MM.1S (cell line): ENCODE results near the gene TMEM182.

Experiments used
- DNase-seq: peaks from one replicate; pipeline ENCODE4 v3.0.0-alpha.2; 2015
- H2AFZ ChIP-seq: fragments of 300-600 bp; sonication (generic); 2 replicates; pipeline ENCODE4 v1.6.0; 2016; ENCODE audit warnings: antibody characterized with exemption, low read length
- H3F3A ChIP-seq: fragments of 300-600 bp; sonication (generic); 2 replicates; pipeline ENCODE4 v1.6.1; 2016; ENCODE audit warnings: mild to moderate bottlenecking, antibody characterized with exemption, low read length, moderate library complexity, mixed read lengths; ENCODE audit not compliant: insufficient read depth
- H3K27ac ChIP-seq: fragments of 300-600 bp; sonication (generic); 2 replicates; pipeline ENCODE4 v1.5.1; 2016; ENCODE audit warnings: mild to moderate bottlenecking, low read length
- H3K27me3 ChIP-seq: fragments of 300-600 bp; sonication (generic); replicated peaks from 2 replicates; pipeline ENCODE4 v1.6.0; 2016; ENCODE audit warnings: low read length; ENCODE audit not compliant: insufficient read depth
- H3K36me3 ChIP-seq: fragments of 300-600 bp; sonication (generic); replicated peaks from 2 replicates; pipeline ENCODE4 v1.6.1; 2016; ENCODE audit warnings: mild to moderate bottlenecking, low read length, mixed read lengths; ENCODE audit not compliant: insufficient read depth
- H3K4me1 ChIP-seq: fragments of 300-600 bp; sonication (generic); 2 replicates; pipeline ENCODE4 v1.6.1; 2016; ENCODE audit warnings: low read length, mixed read lengths
- H3K4me2 ChIP-seq: fragments of 300-600 bp; sonication (generic); 2 replicates; pipeline ENCODE4 v1.6.0; 2016; ENCODE audit warnings: low read depth, low read length
- H3K4me3 ChIP-seq: fragments of 300-600 bp; sonication (generic); 2 replicates; pipeline ENCODE4 v1.5.1; 2016; ENCODE audit warnings: low read length, mixed read lengths
- H3K79me2 ChIP-seq: fragments of 300-600 bp; sonication (generic); 2 replicates; pipeline ENCODE4 v1.6.1; 2016; ENCODE audit warnings: mixed run types, low read length, mixed read lengths
- H3K9ac ChIP-seq: fragments of 300-600 bp; sonication (generic); 2 replicates; pipeline ENCODE4 v1.6.1; 2016; ENCODE audit warnings: low read length, mixed read lengths
- H3K9me2 ChIP-seq: fragments of 300-600 bp; sonication (generic); replicated peaks from 2 replicates; pipeline ENCODE4 v1.6.1; 2016; ENCODE audit warnings: mild to moderate bottlenecking, low read length, mixed read lengths; ENCODE audit not compliant: insufficient read depth
- H3K9me3 ChIP-seq: fragments of 300-600 bp; sonication (generic); replicated peaks from 2 replicates; pipeline ENCODE4 v1.6.1; 2016; ENCODE audit warnings: mild to moderate bottlenecking, low read length, mixed read lengths; ENCODE audit not compliant: insufficient read depth
- H4K20me1 ChIP-seq: fragments of 300-600 bp; sonication (generic); 2 replicates; pipeline ENCODE4 v1.6.1; 2016; ENCODE audit warnings: mild to moderate bottlenecking, low read length, moderate library complexity, mixed read lengths; ENCODE audit not compliant: insufficient read depth
- CTCF ChIP-seq: fragments of 300-600 bp; sonication (generic); IDR thresholded peaks from 2 replicates; pipeline ENCODE4 v1.5.1; 2016; ENCODE audit warnings: antibody characterized with exemption, low read length, mixed read lengths
- EZH2 ChIP-seq: fragments of 300-600 bp; sonication (generic); optimal IDR thresholded peaks from 2 replicates; pipeline ENCODE3; 2017; ENCODE audit warnings: low read depth, mild to moderate bottlenecking, antibody characterized with exemption, low read length, mixed read lengths
- EZH2phosphoT487 ChIP-seq: fragments of 300-600 bp; sonication (generic); IDR thresholded peaks from 2 replicates; pipeline ENCODE4 v1.6.1; 2018; ENCODE audit warnings: antibody characterized with exemption, low read length

Gene TMEM182

GRCh38 chr2:102753563-102754159 lies 8.2 kb upstream of the TMEM182 start:
- H3K9ac ChIP-seq = no peak overlapping the region
- H3K4me3 ChIP-seq = no peak overlapping the region
- H3K9me3 ChIP-seq = no peaks in the 10 kb centered on the region
- no peak overlapping the region for H2AFZ ChIP-seq
- DNase-seq = peak; percentile 50
- H3K4me2 ChIP-seq = no peak overlapping the region
- no peaks in the 10 kb centered on the region for H3K79me2 ChIP-seq
- H3F3A ChIP-seq = no peaks in the 10 kb centered on the region
- H3K4me1 ChIP-seq = no peaks in the 10 kb centered on the region
- no peak overlapping the region for H3K27ac ChIP-seq
- H3K9me2 ChIP-seq = no peaks in the 10 kb centered on the region
- TF ChIP-seq CTCF = peak; percentile 76
- no peak for TF ChIP-seq EZH2
- H3K27me3 ChIP-seq = no peaks in the 10 kb centered on the region
- H3K36me3 ChIP-seq = no peaks in the 10 kb centered on the region
- no peaks in the 10 kb centered on the region for H4K20me1 ChIP-seq

- Histone ChIP-seq H3K4me2 (no peak overlapping the region), H3K27ac (no peak overlapping the region), H3K4me1 (no peaks in the 10 kb centered on the region), H3K9ac (no peak overlapping the region), H3K36me3 (no peaks in the 10 kb centered on the region), H3K9me3 (no peaks in the 10 kb centered on the region), H3K9me2 (no peaks in the 10 kb centered on the region), H2AFZ (no peak overlapping the region), H3F3A (no peaks in the 10 kb centered on the region), H3K79me2 (no peaks in the 10 kb centered on the region), H4K20me1 (no peaks in the 10 kb centered on the region), H3K27me3 (no peaks in the 10 kb centered on the region), H3K4me3 (no peak overlapping the region)
- TF ChIP-seq EZH2phosphoT487 (no peak), EZH2 (no peak), CTCF (no peak)
- no peak for DNase-seq
Measured at GRCh38 chr2:102754456-102755145, 7.2 kb upstream of the TMEM182 start.

GRCh38 chr2:102755284-102755683 lies 6.5 kb upstream of the TMEM182 start:
- Histone ChIP-seq H3K27ac (no peak overlapping the region), H3K4me1 (no peaks in the 10 kb centered on the region), H4K20me1 (no peaks in the 10 kb centered on the region), H2AFZ (no peak overlapping the region), H3K4me2 (no peak overlapping the region), H3K9me2 (no peaks in the 10 kb centered on the region), H3K9ac (no peak overlapping the region), H3K4me3 (no peak overlapping the region), H3K9me3 (no peaks in the 10 kb centered on the region), H3K27me3 (no peaks in the 10 kb centered on the region), H3K36me3 (no peaks in the 10 kb centered on the region), H3F3A (no peaks in the 10 kb centered on the region), H3K79me2 (no peaks in the 10 kb centered on the region)
- DNase-seq = no peak
- TF ChIP-seq CTCF (no peak), EZH2 (no peak), EZH2phosphoT487 (no peak)
